GM12878 (cell line): ENCODE measurements around the gene TMEM132D. TPM values are rescaled to one million over a fixed set of nuclear protein-coding genes. Genes with fewer than 3 reads are reported as not detected.

ENCODE experiments used
- ATAC-seq: fragments of 200-7000 bp; cut with Tn5 transposase; 3 replicates; pipeline ENCODE4 v1.9.1; 2020; ENCODE audit warnings: mild to moderate bottlenecking, moderate library complexity
- BruUV-seq: library from RNA; stranded (reverse); fragments of 400-500 nt; replicated peaks from 2 replicates; lab custom pipeline; 2021; lab: Mats Ljungman, UMichigan
- CTCF ChIA-PET: fragments of 300-600 bp; sonication (Branson Sonifier 250); formaldehyde crosslinking; extraction: SDS; loops from one replicate; lab custom pipeline; 2021; ENCODE audit warnings: inconsistent platforms; lab: Yijun Ruan, JAX
- POLR2A ChIA-PET: fragments of 350-600 bp; formaldehyde crosslinking; extraction: SDS; loops from one replicate; lab custom pipeline; 2021; ENCODE audit warnings: inconsistent platforms; lab: Charles Lee
- RAD21 ChIA-PET: fragments of 300-600 bp; sonication (Branson Sonifier 250); formaldehyde crosslinking; loops from one replicate; lab custom pipeline; 2023; ENCODE audit warnings: antibody characterized with exemption; ENCODE audit not compliant: unreplicated experiment; lab: Charles Lee
- SMC1A ChIA-PET: fragments of 300-600 bp; sonication (Branson Sonifier 250); formaldehyde crosslinking; loops from one replicate; lab custom pipeline; 2023; ENCODE audit not compliant: unreplicated experiment, uncharacterized antibody; lab: Charles Lee
- DNase-seq: peaks from one replicate; pipeline ENCODE4 v3.0.0-alpha.2; 2011; ENCODE audit warnings: low read depth, low spot score
- FAIRE-seq: peaks from 3 replicates; lab custom pipeline; 2011; peaks lifted over from hg19 to GRCh38; lab: Jason Lieb, UNC
- H2AFZ ChIP-seq: 2 replicates; pipeline ENCODE4 v1.6.0; 2011; ENCODE audit warnings: low read depth, low read length, control low read depth; ENCODE audit not compliant: control insufficient read depth
- H3K27ac ChIP-seq: 2 replicates; pipeline ENCODE4 v1.5.1; 2011; ENCODE audit warnings: control low read depth; ENCODE audit not compliant: control insufficient read depth, insufficient read depth
- H3K27me3 ChIP-seq, 2 experiments: replicated peaks in 1 of 2; 2 replicates each; pipeline versions ENCODE4 v1.6.0 to v1.6.1; 2011; ENCODE audit warnings: low read length in 1 of 2; ENCODE audit not compliant: control insufficient read depth in 2 of 2, insufficient read depth in 2 of 2
- H3K36me3 ChIP-seq, 2 experiments: 2 replicates each; pipeline ENCODE4 v1.5.1; 2011; ENCODE audit warnings: low read length in 1 of 2; ENCODE audit not compliant: control insufficient read depth in 2 of 2, insufficient read depth in 2 of 2
- H3K4me1 ChIP-seq: 2 replicates; pipeline ENCODE4 v1.6.1; 2011; ENCODE audit warnings: mild to moderate bottlenecking, low read length, moderate library complexity, mixed read lengths; ENCODE audit not compliant: control insufficient read depth, insufficient read depth
- H3K4me2 ChIP-seq: 2 replicates; pipeline ENCODE4 v1.6.0; 2011; ENCODE audit warnings: control low read depth; ENCODE audit not compliant: control insufficient read depth, insufficient read depth
- H3K4me3 ChIP-seq: fragments of 200-600 bp; sonication (generic); 2 replicates; pipeline ENCODE4 v1.5.1; 2016
- H3K79me2 ChIP-seq: 2 replicates; pipeline ENCODE4 v1.6.0; 2011; ENCODE audit warnings: low read length; ENCODE audit not compliant: control insufficient read depth, insufficient read depth
- H3K9ac ChIP-seq: 2 replicates; pipeline ENCODE4 v1.8.0; 2011; ENCODE audit warnings: low read length, control low read depth, mixed read lengths; ENCODE audit not compliant: control insufficient read depth, insufficient read depth
- H3K9me3 ChIP-seq: replicated peaks from 3 replicates; pipeline ENCODE4 v1.5.1; 2011; ENCODE audit warnings: mild to moderate bottlenecking, low read length; ENCODE audit not compliant: control insufficient read depth, insufficient read depth
- H4K20me1 ChIP-seq: 2 replicates; pipeline ENCODE4 v1.6.0; 2011; ENCODE audit not compliant: control insufficient read depth, insufficient read depth
- ATF7 ChIP-seq: fragments of 450-650 bp; IDR thresholded peaks from 2 replicates; pipeline ENCODE4 v1.6.1; 2016; ENCODE audit warnings: low read depth, mild to moderate bottlenecking
- CREM ChIP-seq: IDR thresholded peaks from 2 replicates; pipeline ENCODE4 v1.6.1; 2014; ENCODE audit warnings: antibody characterized with exemption, low read depth
- HDAC6 ChIP-seq: fragments of 200-600 bp; sonication (generic); IDR thresholded peaks from one replicate; pipeline ENCODE4 v1.8.0; 2017; ENCODE audit warnings: antibody characterized with exemption; ENCODE audit not compliant: unreplicated experiment
- NBN ChIP-seq: fragments of 450-650 bp; IDR thresholded peaks from 2 replicates; pipeline ENCODE4 v1.6.1; 2016
- YY1 ChIP-seq: IDR thresholded peaks from 2 replicates; pipeline ENCODE4 v1.6.1; 2011; ENCODE audit warnings: low read depth, mild to moderate bottlenecking, low read length
- ZNF622 ChIP-seq: fragments of 450-650 bp; IDR thresholded peaks from 2 replicates; pipeline ENCODE4 v1.6.1; 2017; ENCODE audit warnings: mild to moderate bottlenecking, inconsistent platforms
- WGBS: methylation state at CpG from one replicate; pipeline ENCODE4 v1.1.6; 2016; ENCODE audit warnings: low lambda C conversion rate; ENCODE audit not compliant: insufficient replicate concordance, insufficient coverage; ENCODE audit errors: missing lambda C conversion rate; 5-methylcytosine and 5-hydroxymethylcytosine counted together
- in situ Hi-C: fragments of 300-500 bp; cut with MboI; formaldehyde crosslinking; loops from 9 replicates; pipeline ENCODE4 v1.14.3; 2018; ENCODE audit warnings: mixed read lengths
- intact Hi-C: fragments of 100-400 bp; cut with micrococcal nuclease; formaldehyde crosslinking; loops from one replicate; pipeline ENCODE4 v1.14.2; 2022; ENCODE audit not compliant: unreplicated experiment
- polyA plus RNA-seq, 11 experiments: library from polyadenylated mRNA; depleted of rRNA in 4 of 11; unstranded in 6 of 11; stranded (reverse) in 5 of 11; fragments of >200 nt; fragmentation: Nextera tagmentation in 4 of 11; fragmentation: Illumina TruSeq in 1 of 11; extraction: Ambion mirVana in 4 of 11; extraction: Trizol in 1 of 11; gene quantifications; 1 replicate in 1 of 11; 2 replicates in 10 of 11; pipeline versions ENCODE4 v1.2.1 to v1.2.3, GENCODE V29; 2011 to 2016; ENCODE audit warnings: inconsistent platforms in 2 of 11, missing spikeins in 2 of 11, low read depth in 1 of 11
- total RNA-seq, 4 experiments: library from RNA; depleted of rRNA in 3 of 4; stranded (reverse); fragments of >200 nt in 3 of 4; fragmentation: Illumina TruSeq in 1 of 4; extraction: Trizol in 1 of 4; gene quantifications; 2 replicates each; pipeline versions ENCODE4 v1.2.1 to v1.2.3, GENCODE V29; 2013 to 2021

TMEM132D gene
- total and polyA plus RNA-seq, 10 of the 15 experiments (the other 5 are each of a cell fraction or from before 2014, with no cell fraction given), result under 0.01 to 0.12 (median 0.02) TPM; not detected in 3

GRCh38 chr12:129941618-129942017 lies 37.8 kb upstream of the TMEM132D start:
- no peak for DNase-seq
- in situ Hi-C loops (no loop called here), intact Hi-C loops (no loop called here)
- no peak overlapping the region for H2AFZ ChIP-seq
- TF ChIP-seq ZNF622, result no peak
- TF ChIP-seq YY1, result no peak
- no peak overlapping the region for H3K9ac ChIP-seq
- ChIA-PET CTCF (no interaction called here), RAD21 (no interaction called here), POLR2A (no interaction called here), SMC1A (no interaction called here)
- no peaks in the 10 kb centered on the region for H3K36me3 ChIP-seq
- no peak for ATAC-seq
- H3K27me3 ChIP-seq, result no peaks in the 10 kb centered on the region
- H3K79me2 ChIP-seq, result no peaks in the 10 kb centered on the region
- 65% methylated on average over 9 of the region's 9 CpGs for WGBS
- H3K4me1 ChIP-seq, result no peaks in the 10 kb centered on the region
- no peak for FAIRE-seq
- H3K4me2 ChIP-seq, result no peak overlapping the region
- H4K20me1 ChIP-seq, result no peaks in the 10 kb centered on the region
- no peak overlapping the region for H3K4me3 ChIP-seq
- H3K27ac ChIP-seq, result no peak overlapping the region
- BruUV-seq, result no TSS peak
- no peaks in the 10 kb centered on the region for H3K9me3 ChIP-seq

GRCh38 chr12:129938089-129938488 lies 34.3 kb upstream of the TMEM132D start:
- ATAC-seq, result no peak
- CTCF ChIA-PET, result no interaction called here
- TF ChIP-seq HDAC6 (no peak), CREM (no peak), ATF7 (no peak), NBN (no peak), ZNF622 (no peak)
- TF ChIP-seq, all 136 proteins: peak for 0
- no peaks in the 10 kb centered on the region; the same call in 2 of the 3 replicates for H3K9me3 ChIP-seq
- no peak overlapping the region for H3K27ac ChIP-seq
- SMC1A ChIA-PET, result no interaction called here
- no peak overlapping the region for H3K4me3 ChIP-seq
- POLR2A ChIA-PET, result no interaction called here
- H2AFZ ChIP-seq, result no peak overlapping the region
- DNase-seq (no peak), FAIRE-seq (no peak)
- no peak overlapping the region for H3K9ac ChIP-seq
- H4K20me1 ChIP-seq, result no peaks in the 10 kb centered on the region
- WGBS, result 0% methylated on average over 7 of the region's 7 CpGs
- H3K4me1 ChIP-seq, result no peaks in the 10 kb centered on the region
- H3K4me2 ChIP-seq, result no peak overlapping the region
- no peaks in the 10 kb centered on the region for H3K27me3 ChIP-seq
- H3K36me3 ChIP-seq, result no peaks in the 10 kb centered on the region
- RAD21 ChIA-PET, result interaction anchor here (0.7 kb wide), 1 partner anchor 709 kb away, joined by 3 read pairs; no protein-coding TSS in a partner anchor
- BruUV-seq, result no TSS peak
- in situ Hi-C loops, result no loop called here
- intact Hi-C loops, result no loop called here
- H3K79me2 ChIP-seq, result no peaks in the 10 kb centered on the region
